ENCODE results near the gene FGF14.
"Not testable (repeated sequence)": the region's sequence is repeated elsewhere in the genome, so short reads cannot be mapped to it uniquely, and the experiment has no call there.

The FGF14 gene

GRCh38 chr13:101866889-101867581 lies 534.8 kb downstream of the FGF14 start:
- no peak for DNase-seq (ENCODE audit: low spot score)

GRCh38 chr13:101858860-101859259 lies 543.0 kb downstream of the FGF14 start:
- DNase-seq (ENCODE audit: low spot score), result no peak

DNA sequence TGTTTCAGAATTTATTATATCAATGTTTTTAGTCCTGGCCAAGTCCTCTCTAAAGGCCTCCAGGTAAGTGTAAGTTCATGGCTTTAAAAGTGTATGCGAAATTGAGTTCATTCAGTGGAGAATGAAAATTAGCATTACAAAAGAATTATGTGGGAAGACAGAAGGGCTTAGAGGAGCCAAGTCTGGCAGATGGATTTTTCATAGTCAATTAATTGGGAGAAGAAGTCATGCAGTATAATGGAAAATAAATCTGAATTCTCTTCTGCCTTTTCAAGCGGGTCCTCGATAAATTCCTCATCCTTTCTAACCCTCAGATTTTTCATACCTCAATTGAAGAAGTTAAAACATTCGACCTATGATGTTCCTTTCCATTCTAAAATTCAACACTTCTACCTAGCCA lies 555.1 kb downstream of the FGF14 start:
- no peak for DNase-seq (ENCODE audit: low spot score)

GRCh38 chr13:101846249-101846648 lies 555.6 kb downstream of the FGF14 start:
- no peak for DNase-seq (ENCODE audit: low spot score)

DNA sequence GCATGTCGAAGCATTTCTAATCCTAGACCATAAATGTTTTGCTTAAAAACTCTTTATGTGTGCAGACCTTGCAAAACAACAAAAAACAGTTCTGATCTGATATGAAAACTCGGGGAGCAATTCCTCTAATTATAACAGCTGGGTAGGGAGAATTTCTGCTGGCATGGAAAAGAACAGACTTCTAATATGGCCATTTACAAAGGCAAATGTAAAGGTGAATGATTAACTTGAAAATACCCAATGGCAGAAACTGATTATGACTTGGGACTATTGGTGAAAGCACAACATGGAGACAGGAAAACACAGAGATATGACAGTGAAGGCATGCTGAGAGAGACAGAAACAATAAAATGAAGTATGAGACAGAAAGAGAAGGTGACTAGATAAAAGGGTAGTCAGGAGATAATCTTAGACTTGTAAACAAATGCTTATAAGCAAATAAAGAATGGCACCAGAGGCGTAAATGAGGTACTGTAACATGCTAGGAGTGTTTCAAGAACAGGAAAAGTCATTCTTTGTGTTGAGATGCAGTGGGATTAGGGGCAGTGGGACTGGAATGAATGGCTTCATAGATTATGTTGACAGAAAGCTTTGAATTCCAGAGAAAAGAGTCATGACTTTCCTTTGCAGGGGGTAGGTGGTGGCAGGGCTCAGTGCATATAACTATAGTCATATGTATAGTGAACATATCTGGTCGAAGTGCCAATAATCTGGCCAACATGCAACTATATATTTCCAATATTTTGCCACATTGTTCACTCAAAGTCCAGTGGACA lies 556.4 kb downstream of the FGF14 start:
- DNase-seq (ENCODE audit: low spot score), result no peak

DNA sequence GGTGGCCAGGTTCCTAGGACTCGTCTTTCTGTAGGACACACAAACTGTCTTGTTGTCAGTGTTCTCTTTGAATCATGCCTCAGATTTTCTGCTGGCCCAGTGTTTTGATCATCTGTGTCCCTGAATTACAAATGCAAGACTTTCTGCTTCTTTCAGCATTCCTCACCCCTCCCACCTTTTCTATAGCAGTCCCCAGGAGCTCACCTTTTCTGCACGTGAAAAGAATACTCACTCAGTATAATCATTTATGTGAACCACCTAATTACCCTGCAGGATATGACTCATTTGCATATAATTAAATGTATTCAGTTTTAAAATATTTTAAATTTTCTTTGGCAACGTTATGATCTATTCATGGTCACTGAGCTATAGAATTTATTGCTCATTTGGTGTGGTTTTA lies 560.1 kb downstream of the FGF14 start:
- no peak for DNase-seq (ENCODE audit: low spot score)

DNA sequence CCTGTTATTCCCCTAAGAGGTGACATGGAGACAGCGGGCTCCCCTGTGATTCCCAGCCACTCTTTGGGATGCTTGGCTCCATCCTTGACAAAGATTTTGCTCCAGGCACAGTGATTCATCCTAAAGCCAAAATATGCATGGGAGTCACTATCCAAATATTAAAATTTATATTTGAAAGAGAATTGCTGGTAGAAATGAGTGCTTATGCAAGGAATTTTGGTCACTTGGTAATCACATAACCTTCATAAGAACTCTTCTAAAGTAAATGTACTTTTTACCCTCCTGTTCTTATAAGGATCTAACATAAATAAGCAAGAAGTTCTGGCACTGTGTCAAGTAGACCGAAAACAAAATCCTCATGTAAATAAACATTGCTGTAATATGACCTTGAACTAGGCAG lies 563.5 kb downstream of the FGF14 start:
- no peak for DNase-seq (ENCODE audit: low spot score)

GRCh38 chr13:101837778-101838177 lies 564.1 kb downstream of the FGF14 start:
- DNase-seq (ENCODE audit: low spot score), result not testable (repeated sequence)

GRCh38 chr13:101837288-101837687 lies 564.6 kb downstream of the FGF14 start:
- DNase-seq (ENCODE audit: low spot score), result no peak

- no peak for DNase-seq (ENCODE audit: low spot score)
These were observed 565.9 kb downstream of the FGF14 start for GRCh38 chr13:101835920-101836319.

DNA sequence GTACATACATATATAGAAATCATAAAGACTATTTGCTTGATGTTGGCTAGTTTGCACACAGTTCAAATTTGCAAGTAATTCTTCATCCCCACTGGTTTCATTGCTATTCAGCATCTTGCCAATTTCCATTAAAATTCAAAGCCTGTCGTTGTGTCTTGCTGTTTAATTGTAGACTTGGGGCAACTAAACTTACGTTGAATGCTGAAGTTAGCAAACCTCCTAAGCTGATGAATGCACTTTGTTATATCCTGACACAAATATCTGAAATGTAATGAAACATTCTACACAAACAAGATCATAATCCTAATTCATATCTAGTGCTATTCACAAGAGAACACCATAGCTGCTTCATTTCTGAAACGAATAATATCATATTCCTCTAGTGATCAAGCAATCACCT lies 568.2 kb downstream of the FGF14 start:
- DNase-seq (ENCODE audit: low spot score), result no peak

DNA sequence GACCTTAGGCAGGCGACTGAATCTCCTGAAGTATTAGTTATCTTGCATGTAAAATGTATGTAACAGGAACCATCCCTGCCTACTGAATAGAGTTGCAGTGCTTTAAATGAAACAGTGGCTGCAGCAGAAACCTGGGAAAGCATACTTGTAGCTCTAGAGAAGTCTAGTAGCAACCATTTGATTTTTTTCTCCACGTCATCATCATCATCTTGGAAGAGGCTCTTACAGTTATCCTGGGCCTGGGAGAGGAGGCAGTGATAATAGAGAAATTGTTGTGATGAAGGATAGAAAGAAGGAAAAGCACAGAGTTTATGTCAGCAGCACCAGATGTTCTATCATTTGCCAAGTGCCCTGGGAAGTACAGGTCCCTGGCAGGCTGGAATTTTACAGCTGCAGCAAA lies 571.8 kb downstream of the FGF14 start:
- DNase-seq (ENCODE audit: low spot score), result no peak

DNA sequence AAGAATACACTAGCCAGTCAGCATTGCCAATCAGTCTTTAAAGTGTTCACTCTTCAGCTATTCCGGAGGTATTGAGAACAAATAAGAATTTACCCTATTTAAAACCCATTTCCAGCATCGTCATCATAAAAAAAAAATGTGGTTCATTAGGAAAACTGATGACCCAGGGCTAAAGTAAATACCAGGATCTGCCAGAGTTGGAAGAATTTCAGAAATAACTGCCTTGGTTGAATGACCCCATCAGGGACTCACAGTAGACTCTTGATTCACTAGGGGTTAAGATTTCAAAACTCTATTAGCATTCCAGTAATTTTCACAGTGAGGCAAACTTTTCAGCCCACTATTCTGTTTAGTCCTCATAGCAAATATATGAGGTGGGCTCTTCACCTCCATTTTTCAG lies 572.4 kb downstream of the FGF14 start:
- DNase-seq (ENCODE audit: low spot score), result no peak

DNA sequence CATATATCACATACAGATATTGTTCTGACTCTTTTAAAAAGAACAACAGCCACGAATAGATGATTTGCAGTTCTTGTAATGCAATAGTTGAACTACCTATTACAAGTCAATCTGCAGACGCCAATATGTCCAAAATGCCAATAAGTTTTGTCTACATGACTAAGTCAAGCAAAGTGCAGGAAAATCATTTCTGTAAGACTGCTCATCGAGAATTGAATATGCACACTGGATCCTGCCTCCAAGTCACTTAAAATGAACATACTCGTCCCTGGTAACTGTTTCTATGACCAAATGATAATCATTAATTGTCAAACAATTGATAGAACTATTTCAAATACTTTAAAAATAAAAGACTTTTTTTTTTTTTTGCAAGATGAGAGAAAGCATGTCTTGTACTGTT lies 573.7 kb downstream of the FGF14 start:
- no peak for DNase-seq (ENCODE audit: low spot score)

DNA sequence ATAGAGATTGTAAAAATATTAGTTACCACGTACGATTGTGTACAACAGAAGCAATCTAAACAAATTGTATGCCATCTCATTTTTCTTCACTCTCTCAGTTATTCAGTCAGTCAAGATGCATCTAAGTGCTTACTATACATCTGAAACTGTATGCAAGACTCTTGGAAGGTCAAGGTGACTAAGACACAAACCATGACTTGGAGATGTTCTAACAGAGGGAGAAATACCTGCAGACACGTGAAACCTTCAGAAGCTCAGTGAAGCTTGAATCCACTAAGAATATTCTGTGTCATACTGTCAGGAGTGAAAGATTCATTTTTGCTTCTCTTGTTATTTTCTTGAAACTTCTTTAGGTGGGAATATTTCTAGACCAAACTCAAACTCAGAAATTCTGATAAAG lies 584.0 kb downstream of the FGF14 start:
- no peak for DNase-seq (ENCODE audit: low spot score)

GRCh38 chr13:101811881-101812280 lies 590.0 kb downstream of the FGF14 start:
- no peak for DNase-seq (ENCODE audit: low spot score)

DNA sequence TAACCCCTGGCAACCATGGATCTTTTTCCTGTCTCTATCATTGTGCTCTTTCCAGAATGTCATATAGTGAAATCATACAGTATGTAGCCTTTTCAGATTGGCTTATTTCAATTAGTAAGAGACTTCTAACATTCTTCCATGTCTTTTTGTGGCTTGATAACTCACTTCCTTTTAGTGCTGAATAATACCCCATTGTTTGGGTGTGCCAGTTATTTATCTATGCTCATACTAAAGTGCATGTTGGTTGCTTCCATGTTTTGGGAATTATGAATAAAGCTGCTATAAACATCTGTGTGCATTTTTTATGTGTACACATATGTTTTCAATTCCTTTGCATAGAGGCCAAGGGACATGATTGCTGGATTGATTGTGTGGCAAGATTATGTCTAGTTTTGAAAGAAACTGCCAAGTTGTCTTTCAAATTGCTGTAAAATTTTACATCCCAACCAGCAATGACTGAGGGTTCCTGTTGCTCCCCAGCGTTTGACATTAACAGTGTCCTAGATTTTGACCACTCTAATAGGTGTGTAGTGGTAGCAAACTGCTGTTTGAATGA lies 590.5 kb downstream of the FGF14 start:
- DNase-seq (ENCODE audit: low spot score), result no peak

- DNase-seq (ENCODE audit: low spot score), result no peak
These were observed 602.7 kb downstream of the FGF14 start for GRCh38 chr13:101799196-101799595.

DNA sequence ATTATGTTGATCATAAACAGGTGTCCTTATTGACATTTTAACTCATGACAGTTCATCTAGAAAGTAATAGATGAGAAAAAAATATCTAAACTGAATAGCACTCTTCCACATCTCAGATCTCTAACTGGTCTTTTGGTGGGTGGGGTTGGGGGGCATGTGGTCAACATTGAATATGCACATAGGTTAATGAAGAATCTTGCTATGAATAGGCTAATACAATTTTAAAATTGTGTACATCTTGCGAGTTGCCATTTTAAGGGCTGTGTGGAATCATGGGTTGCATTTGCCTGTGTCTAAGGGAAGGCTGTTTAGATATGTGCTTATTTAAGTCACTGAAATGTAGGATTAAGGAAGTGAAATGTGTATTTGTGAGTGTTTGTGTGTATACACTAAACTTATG lies 603.4 kb downstream of the FGF14 start:
- DNase-seq (ENCODE audit: low spot score), result no peak

GRCh38 chr13:101795460-101795859 lies 606.4 kb downstream of the FGF14 start:
- DNase-seq (ENCODE audit: low spot score), result no peak

- no peak for DNase-seq (ENCODE audit: low spot score)
These were observed 606.8 kb downstream of the FGF14 start for GRCh38 chr13:101795025-101795424.

GRCh38 chr13:101792189-101792588 lies 609.7 kb downstream of the FGF14 start:
- DNase-seq (ENCODE audit: low spot score), result no peak

DNA sequence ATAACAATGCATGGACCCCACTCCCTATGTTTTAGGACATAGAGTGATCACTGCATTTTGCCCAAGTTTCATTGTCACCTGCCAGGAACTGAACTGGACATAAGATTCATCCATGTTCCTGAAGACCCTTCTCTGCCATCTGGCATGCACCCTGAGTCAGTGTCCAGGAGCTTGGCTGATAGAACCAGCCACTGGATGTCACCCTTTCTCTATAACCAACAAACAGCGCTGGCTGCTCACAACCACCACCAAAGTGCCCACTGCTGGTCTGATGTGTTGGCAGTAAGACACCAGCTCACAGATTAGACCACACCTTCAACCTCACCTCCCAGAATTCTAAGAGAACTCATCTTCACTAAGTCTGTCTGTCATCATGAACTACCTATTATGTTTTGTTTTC lies 616.0 kb downstream of the FGF14 start:
- DNase-seq (ENCODE audit: low spot score), result no peak

DNA sequence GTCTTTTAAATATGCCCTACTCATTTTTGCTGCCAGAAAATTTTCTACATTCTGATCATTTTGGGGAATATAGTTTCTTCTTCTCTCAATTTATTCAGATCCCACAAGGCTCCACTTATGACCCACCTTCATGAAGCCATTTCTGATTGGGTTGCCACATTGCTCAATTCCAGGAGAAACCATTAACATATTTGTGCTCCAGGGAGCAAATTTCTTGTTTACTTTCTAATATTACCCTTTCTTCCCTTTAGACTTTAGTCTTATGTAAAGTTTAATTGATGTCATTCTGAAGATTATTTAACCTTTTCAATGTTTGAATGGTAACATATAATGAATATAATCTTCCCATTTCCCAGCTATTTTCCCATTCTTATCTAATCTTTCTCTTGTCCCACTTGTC lies 617.5 kb downstream of the FGF14 start:
- no peak for DNase-seq (ENCODE audit: low spot score)
